DMS79 (cell line): ENCODE data around the gene ADD2.
A peak's percentile ranks its signal among the peaks of the same experiment; 100 is the strongest.

Experiments
- DNase-seq: peaks from one replicate; lab custom pipeline; 2025; lab: John Stamatoyannopoulos, UW

ADD2 gene

GRCh38 chr2:70674636-70675430, 93.2 kb downstream of the ADD2 start:
- DNase-seq = no peak

- no peak for DNase-seq
Observed at GRCh38 chr2:70673041-70673647, 94.9 kb downstream of the ADD2 start.

GRCh38 chr2:70671092-70671675, 96.8 kb downstream of the ADD2 start:
- DNase-seq = no peak

- no peak for DNase-seq
Observed at GRCh38 chr2:70670626-70671025, 97.4 kb downstream of the ADD2 start.

- no peak for DNase-seq
Observed at GRCh38 chr2:70670202-70670601, 97.8 kb downstream of the ADD2 start.

- peak; percentile 13 for DNase-seq
Observed at GRCh38 chr2:70668911-70669310, 99.1 kb downstream of the ADD2 start.

GRCh38 chr2:70668432-70668831, 99.6 kb downstream of the ADD2 start:
- DNase-seq = no peak

- no peak for DNase-seq
Observed at GRCh38 chr2:70664525-70664924, 103.5 kb downstream of the ADD2 start.

- DNase-seq = no peak
Observed at GRCh38 chr2:70663411-70663810, 104.6 kb downstream of the ADD2 start.

GRCh38 chr2:70659551-70659950, 108.4 kb downstream of the ADD2 start:
- DNase-seq = no peak

GRCh38 chr2:70658476-70658875, 109.5 kb downstream of the ADD2 start:
- no peak for DNase-seq

- no peak for DNase-seq
Observed at GRCh38 chr2:70657246-70657645, 110.8 kb downstream of the ADD2 start.

GRCh38 chr2:70656421-70657010, 111.5 kb downstream of the ADD2 start:
- no peak for DNase-seq

- no peak for DNase-seq
Observed at GRCh38 chr2:70655786-70656185, 112.2 kb downstream of the ADD2 start.

- peak; percentile 4 for DNase-seq
Observed at GRCh38 chr2:70655211-70655610, 112.8 kb downstream of the ADD2 start.

- DNase-seq = no peak
Observed at GRCh38 chr2:70651727-70652126, 116.3 kb downstream of the ADD2 start.

- no peak for DNase-seq
Observed at GRCh38 chr2:70651014-70651413, 117.0 kb downstream of the ADD2 start.

GRCh38 chr2:70648961-70649360, 119.0 kb downstream of the ADD2 start:
- no peak for DNase-seq

GRCh38 chr2:70647873-70648481, 120.0 kb downstream of the ADD2 start:
- peak; percentile 6 for DNase-seq

GRCh38 chr2:70646420-70646818, 121.6 kb downstream of the ADD2 start:
- no peak for DNase-seq

- no peak for DNase-seq
Observed at GRCh38 chr2:70645733-70646419, 122.1 kb downstream of the ADD2 start.

GRCh38 chr2:70643715-70644114, 124.3 kb downstream of the ADD2 start:
- no peak for DNase-seq
